ENCODE results near the gene LCOR. TPM values are rescaled to one million over a fixed set of nuclear protein-coding genes. Genes with fewer than 3 reads are reported as not detected.

Gene LCOR
- total RNA-seq, 3 donors from 2014 or later (not counting 1 experiment from before 2014, with no cell fraction given), result 68.5 to 92.4 (median 87.7) TPM

DNA sequence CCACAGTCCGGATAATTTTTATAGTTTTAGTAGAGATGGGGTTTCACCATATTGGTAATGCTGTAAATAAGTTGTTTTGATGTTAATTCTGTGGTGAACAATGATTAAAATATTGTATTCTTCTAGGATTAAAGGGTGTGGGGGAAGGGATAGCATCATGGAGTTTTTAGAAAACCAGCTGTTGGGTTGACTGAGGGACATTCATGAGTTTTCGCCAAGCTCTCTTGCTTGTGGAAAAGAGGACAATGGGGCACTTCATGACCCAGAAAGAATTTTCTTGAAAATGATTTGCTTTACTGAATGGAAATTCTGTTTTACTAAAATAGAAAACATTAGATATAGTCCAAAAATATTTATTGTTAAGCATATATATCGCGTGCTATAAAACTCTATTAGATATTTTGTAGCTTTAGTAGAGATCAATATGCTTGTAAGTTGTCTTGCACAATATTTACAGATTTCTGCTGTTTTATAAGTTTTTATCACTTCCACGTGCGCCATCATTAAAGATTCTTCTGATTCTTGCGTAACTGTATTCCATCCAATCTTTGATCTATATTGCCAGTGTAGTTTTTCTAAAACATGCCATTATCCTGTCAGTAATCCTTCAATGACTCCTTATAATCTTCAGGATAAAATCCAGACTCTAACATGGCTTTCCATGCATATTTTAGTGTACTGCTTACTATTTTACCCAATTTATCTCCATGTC is 41.8 kb downstream of the LCOR start:
- 96% methylated on average over 5 of the region's 7 CpGs for WGBS (ENCODE audit: insufficient coverage)
- no peaks in the 10 kb centered on the region for H3K27me3 ChIP-seq (ENCODE audit: control insufficient read depth, insufficient read depth, low read length)
- H3K27ac ChIP-seq (ENCODE audit: low read length), result no peak overlapping the region
- Mint-ChIP-seq H3K27ac (peak overlapping the region; percentile 3 to 76), H3K4me1 (peaks cover 62 to 71% of the 10 kb centered on the region in 2 donors), H3K9me3 (no peaks in the 10 kb centered on the region), H3K36me3 (no peaks in the 10 kb centered on the region), H3K27me3 (ENCODE audit: low read depth in 2 of 2) (no peaks in the 10 kb centered on the region), H3K4me3 (no peak overlapping the region)
- no peaks in the 10 kb centered on the region for H3K9me3 ChIP-seq (ENCODE audit: control insufficient read depth, insufficient read depth, low read length)
- TF ChIP-seq, protein P1, sequence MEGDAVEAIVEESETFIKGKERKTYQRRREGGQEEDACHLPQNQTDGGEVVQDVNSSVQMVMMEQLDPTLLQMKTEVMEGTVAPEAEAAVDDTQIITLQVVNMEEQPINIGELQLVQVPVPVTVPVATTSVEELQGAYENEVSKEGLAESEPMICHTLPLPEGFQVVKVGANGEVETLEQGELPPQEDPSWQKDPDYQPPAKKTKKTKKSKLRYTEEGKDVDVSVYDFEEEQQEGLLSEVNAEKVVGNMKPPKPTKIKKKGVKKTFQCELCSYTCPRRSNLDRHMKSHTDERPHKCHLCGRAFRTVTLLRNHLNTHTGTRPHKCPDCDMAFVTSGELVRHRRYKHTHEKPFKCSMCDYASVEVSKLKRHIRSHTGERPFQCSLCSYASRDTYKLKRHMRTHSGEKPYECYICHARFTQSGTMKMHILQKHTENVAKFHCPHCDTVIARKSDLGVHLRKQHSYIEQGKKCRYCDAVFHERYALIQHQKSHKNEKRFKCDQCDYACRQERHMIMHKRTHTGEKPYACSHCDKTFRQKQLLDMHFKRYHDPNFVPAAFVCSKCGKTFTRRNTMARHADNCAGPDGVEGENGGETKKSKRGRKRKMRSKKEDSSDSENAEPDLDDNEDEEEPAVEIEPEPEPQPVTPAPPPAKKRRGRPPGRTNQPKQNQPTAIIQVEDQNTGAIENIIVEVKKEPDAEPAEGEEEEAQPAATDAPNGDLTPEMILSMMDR (IDR thresholded peaks at IDR 0.05), result no peak
- H3K4me1 ChIP-seq (ENCODE audit: control insufficient read depth, insufficient read depth, low read length), result peaks cover 6% of the 10 kb centered on the region
- H3K4me3 ChIP-seq (ENCODE audit: low read length), result no peak overlapping the region
- DNase-seq, result no peak
- no peaks in the 10 kb centered on the region for H3K36me3 ChIP-seq (ENCODE audit: control insufficient read depth, insufficient read depth, low read length)
- no peak for ATAC-seq
- intact Hi-C loops (cut with micrococcal nuclease), result no loop called here

DNA sequence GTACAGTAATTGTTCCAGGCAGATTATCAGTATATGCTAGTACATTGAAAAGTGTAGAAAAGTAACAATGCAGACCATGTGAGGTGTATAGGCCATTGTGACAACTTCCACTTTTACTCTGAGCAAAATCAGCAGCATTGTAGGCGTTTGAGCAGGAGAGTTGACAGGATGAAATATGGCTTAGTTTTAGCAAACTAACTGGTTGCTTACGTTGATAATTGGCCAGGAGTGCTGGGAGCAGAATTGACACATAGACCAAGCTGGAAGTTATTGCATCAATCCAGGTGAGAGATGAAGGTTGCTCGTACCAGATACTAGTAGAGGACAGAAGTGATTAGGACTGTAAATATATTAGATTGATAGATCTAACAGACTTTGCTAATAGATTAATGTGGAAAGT is 46.0 kb downstream of the LCOR start:
- no peak for ATAC-seq
- intact Hi-C loops (cut with micrococcal nuclease), result no loop called here

GRCh38 chr10:96880575-96880974 is 48.5 kb downstream of the LCOR start:
- no CpG with 5 or more reads among the region's 2 CpGs for WGBS (ENCODE audit: insufficient coverage)
- Mint-ChIP-seq H3K4me3 (no peak overlapping the region), H3K27ac (peak overlapping the region in 1 of 2 donors; percentile 31), H3K36me3 (no peaks in the 10 kb centered on the region), H3K4me1 (peaks cover 57 to 67% of the 10 kb centered on the region in 2 donors), H3K27me3 (ENCODE audit: low read depth in 2 of 2) (no peaks in the 10 kb centered on the region), H3K9me3 (no peaks in the 10 kb centered on the region)
- Histone ChIP-seq H3K4me3 (ENCODE audit: low read length) (no peak overlapping the region), H3K4me1 (ENCODE audit: control insufficient read depth, insufficient read depth, low read length) (no peaks in the 10 kb centered on the region), H3K36me3 (ENCODE audit: control insufficient read depth, insufficient read depth, low read length) (no peaks in the 10 kb centered on the region), H3K27me3 (ENCODE audit: control insufficient read depth, insufficient read depth, low read length) (no peaks in the 10 kb centered on the region), H3K9me3 (ENCODE audit: control insufficient read depth, insufficient read depth, low read length) (no peaks in the 10 kb centered on the region), H3K27ac (ENCODE audit: low read length) (no peak overlapping the region)
- intact Hi-C loops (cut with micrococcal nuclease), result no loop called here
- DNase-seq (no peak), ATAC-seq (no peak)
- TF ChIP-seq, protein P1 (IDR thresholded peaks at IDR 0.05), result no peak

More for the DNA sequence above, 46.0 kb downstream of the LCOR start:
- no peaks in the 10 kb centered on the region for H3K36me3 ChIP-seq (ENCODE audit: control insufficient read depth, insufficient read depth, low read length)
- H3K27ac ChIP-seq (ENCODE audit: low read length), result no peak overlapping the region
- TF ChIP-seq, protein P1 (IDR thresholded peaks at IDR 0.05), result no peak
- no peaks in the 10 kb centered on the region for H3K9me3 ChIP-seq (ENCODE audit: control insufficient read depth, insufficient read depth, low read length)
- Mint-ChIP-seq H3K9me3 (no peaks in the 10 kb centered on the region), H3K36me3 (no peaks in the 10 kb centered on the region), H3K27me3 (ENCODE audit: low read depth in 2 of 2) (no peaks in the 10 kb centered on the region), H3K27ac (peak overlapping the region; percentile 1 to 28), H3K4me1 (peaks cover 70 to 75% of the 10 kb centered on the region in 2 donors), H3K4me3 (no peak overlapping the region)
- DNase-seq, result no peak
- no peak overlapping the region for H3K4me3 ChIP-seq (ENCODE audit: low read length)
- 88% methylated on average over 3 of the region's 3 CpGs for WGBS (ENCODE audit: insufficient coverage)
- no peaks in the 10 kb centered on the region for H3K27me3 ChIP-seq (ENCODE audit: control insufficient read depth, insufficient read depth, low read length)
- peaks cover 4% of the 10 kb centered on the region for H3K4me1 ChIP-seq (ENCODE audit: control insufficient read depth, insufficient read depth, low read length)

Measured in natural killer cell (primary cell).